H1 (cell line): ENCODE measurements around the gene ICAM3. TPM values are rescaled to one million over a fixed set of nuclear protein-coding genes. Genes with fewer than 3 reads are reported as not detected.

Experiments
- CTCF ChIA-PET: fragments of 300-600 bp; sonication (Branson Sonifier 250); formaldehyde crosslinking; loops from one replicate; lab custom pipeline; 2021; ENCODE audit not compliant: partially characterized antibody; lab: Charles Lee
- POLR2A ChIA-PET: fragments of 300-600 bp; sonication (Branson Sonifier 250); formaldehyde crosslinking; loops from one replicate; lab custom pipeline; 2021; ENCODE audit warnings: inconsistent platforms; ENCODE audit not compliant: partially characterized antibody; lab: Charles Lee
- DNase-seq, 2 experiments: peaks; one replicate each; pipeline versions ENCODE4 v3.0.0 to v3.0.0-alpha.2; 2010 to 2022; ENCODE audit warnings: low spot score in 2 of 2, low read depth in 1 of 2, mixed read lengths in 1 of 2
- FAIRE-seq: peaks from 2 replicates; lab custom pipeline; 2011; peaks lifted over from hg19 to GRCh38; lab: Jason Lieb, UNC
- H2AFZ ChIP-seq: 2 replicates; pipeline ENCODE4 v1.8.1; 2012; ENCODE audit warnings: low read length, inconsistent platforms
- H2AK5ac ChIP-seq: 2 replicates; pipeline ENCODE4 v1.6.1; 2013; ENCODE audit warnings: low read depth, low read length
- H2BK120ac ChIP-seq: replicated peaks from 2 replicates; pipeline ENCODE3; 2013; ENCODE audit warnings: low read depth, low read length, inconsistent platforms
- H2BK12ac ChIP-seq: 2 replicates; pipeline ENCODE4 v1.6.1; 2013; ENCODE audit warnings: low read depth, low read length
- H2BK15ac ChIP-seq: 2 replicates; pipeline ENCODE4 v1.6.1; 2013; ENCODE audit warnings: low read length
- H2BK20ac ChIP-seq: 2 replicates; pipeline ENCODE4 v1.6.1; 2013; ENCODE audit warnings: low read length
- H2BK5ac ChIP-seq: 2 replicates; pipeline ENCODE4 v1.6.1; 2013; ENCODE audit warnings: low read depth, low read length
- H3K14ac ChIP-seq: 2 replicates; pipeline ENCODE4 v1.6.1; 2013; ENCODE audit warnings: inconsistent platforms; ENCODE audit not compliant: insufficient read length
- H3K18ac ChIP-seq: 2 replicates; pipeline ENCODE4 v1.6.1; 2013; ENCODE audit warnings: low read length; ENCODE audit errors: extremely low read depth
- H3K23ac ChIP-seq: 2 replicates; pipeline ENCODE4 v1.6.1; 2013; ENCODE audit warnings: inconsistent platforms; ENCODE audit not compliant: insufficient read length
- H3K23me2 ChIP-seq: 2 replicates; pipeline ENCODE4 v1.6.1; 2013; ENCODE audit warnings: low read depth, low read length
- H3K27ac ChIP-seq: 2 replicates; pipeline ENCODE4 v1.6.1; 2011; ENCODE audit warnings: low read depth, low read length, inconsistent platforms
- H3K27me3 ChIP-seq, 4 experiments: replicated peaks in 1 of 4; 1 replicate in 1 of 4; 2 replicates in 3 of 4; pipeline versions ENCODE4 v1.6.1 to v1.8.1; 2011 to 2013; ENCODE audit warnings: low read length in 3 of 4, mild to moderate bottlenecking in 3 of 4, inconsistent platforms in 2 of 4, mixed read lengths in 2 of 4, moderate library complexity in 1 of 4; ENCODE audit not compliant: control insufficient read depth in 3 of 4, insufficient read depth in 3 of 4; ENCODE audit errors: extremely low read depth in 1 of 4
- H3K36me3 ChIP-seq, 4 experiments: 2 replicates each; pipeline versions ENCODE4 v1.6.1 to v1.8.1; 2011 to 2013; ENCODE audit warnings: mild to moderate bottlenecking in 4 of 4, low read length in 3 of 4, moderate library complexity in 2 of 4, control low read depth in 1 of 4, inconsistent platforms in 1 of 4; ENCODE audit not compliant: insufficient read depth in 4 of 4, control insufficient read depth in 2 of 4
- H3K4ac ChIP-seq: replicated peaks from 2 replicates; pipeline ENCODE3; 2013; ENCODE audit warnings: low read length, low read depth, mixed read lengths, inconsistent platforms; ENCODE audit not compliant: insufficient read length
- H3K4me1 ChIP-seq, 4 experiments: replicated peaks in 1 of 4; 1 replicate in 1 of 4; 2 replicates in 3 of 4; pipeline versions ENCODE4 v1.6.1 to v1.8.1; 2011 to 2013; ENCODE audit warnings: low read length in 3 of 4, inconsistent platforms in 2 of 4, mixed read lengths in 1 of 4; ENCODE audit not compliant: insufficient read depth in 4 of 4, control insufficient read depth in 3 of 4
- H3K4me2 ChIP-seq, 2 experiments: 2 replicates each; pipeline versions ENCODE4 v1.6.1 to v1.8.1; 2011 to 2013; ENCODE audit warnings: low read depth in 2 of 2, low read length in 2 of 2, control low read depth in 1 of 2, inconsistent platforms in 1 of 2, mild to moderate bottlenecking in 1 of 2; ENCODE audit not compliant: insufficient read depth in 1 of 2
- H3K4me3 ChIP-seq, 4 experiments: fragments of 200-600, 300-600 bp in 1 of 4; sonication (generic), shearing (Covaris generic), sonication (Bioruptor Twin) in 1 of 4; 2 replicates each; pipeline versions ENCODE4 v1.5.1 to v1.8.1; 2011 to 2016; ENCODE audit warnings: low read length in 4 of 4, low read depth in 3 of 4, control low read depth in 2 of 4, inconsistent platforms in 2 of 4, mild to moderate bottlenecking in 2 of 4, mixed read lengths in 1 of 4, moderate library complexity in 1 of 4; ENCODE audit not compliant: insufficient read depth in 2 of 4; ENCODE audit errors: extremely low read depth in 1 of 4
- H3K56ac ChIP-seq: replicated peaks from 2 replicates; pipeline ENCODE3; 2013; ENCODE audit warnings: low read depth, mild to moderate bottlenecking, mixed read lengths, low read length, inconsistent platforms; ENCODE audit not compliant: insufficient read length
- H3K79me1 ChIP-seq: 2 replicates; pipeline ENCODE4 v1.6.1; 2013; ENCODE audit warnings: low read depth, low read length, control low read depth
- H3K79me2 ChIP-seq, 2 experiments: 2 replicates each; pipeline versions ENCODE4 v1.6.1 to v1.8.1; 2012 to 2013; ENCODE audit warnings: low read length in 2 of 2, mild to moderate bottlenecking in 2 of 2, inconsistent platforms in 1 of 2; ENCODE audit not compliant: insufficient read depth in 2 of 2, control insufficient read depth in 1 of 2
- H3K9ac ChIP-seq, 4 experiments: replicated peaks in 1 of 4; 1 replicate in 1 of 4; 2 replicates in 3 of 4; pipeline versions ENCODE4 v1.6.1 to v1.8.1; 2011 to 2013; ENCODE audit warnings: low read depth in 3 of 4, low read length in 3 of 4, control low read depth in 2 of 4, mild to moderate bottlenecking in 2 of 4, moderate library complexity in 2 of 4, inconsistent platforms in 1 of 4; ENCODE audit errors: extremely low read depth in 1 of 4
- H3K9me3 ChIP-seq, 2 experiments: 2 replicates each; pipeline versions ENCODE4 v1.6.1 to v1.8.1; 2012 to 2013; ENCODE audit warnings: mild to moderate bottlenecking in 2 of 2, moderate library complexity in 2 of 2, control low read depth in 1 of 2, inconsistent platforms in 1 of 2, low read depth in 1 of 2, low read length in 1 of 2, mixed read lengths in 1 of 2; ENCODE audit not compliant: insufficient read depth in 2 of 2
- H4K20me1 ChIP-seq, 2 experiments: replicated peaks in 1 of 2; 2 replicates each; pipeline versions ENCODE3 to v1.8.1; 2011 to 2013; ENCODE audit warnings: inconsistent platforms in 2 of 2, low read length in 2 of 2, mild to moderate bottlenecking in 1 of 2; ENCODE audit not compliant: insufficient read depth in 2 of 2, control insufficient read depth in 1 of 2
- H4K5ac ChIP-seq: 2 replicates; pipeline ENCODE4 v1.6.1; 2013; ENCODE audit warnings: low read length, low read depth, mixed read lengths, inconsistent platforms; ENCODE audit not compliant: insufficient read length
- H4K8ac ChIP-seq: 2 replicates; pipeline ENCODE4 v1.8.0; 2013; ENCODE audit warnings: mild to moderate bottlenecking, moderate library complexity, low read length, inconsistent platforms; ENCODE audit not compliant: insufficient read depth; ENCODE audit errors: extremely low read depth
- H4K91ac ChIP-seq: replicated peaks from 2 replicates; pipeline ENCODE3; 2013; ENCODE audit warnings: low read length, mixed read lengths, inconsistent platforms; ENCODE audit not compliant: insufficient read length
- BRCA1 ChIP-seq: IDR thresholded peaks from 2 replicates; pipeline ENCODE4 v1.6.1; 2012; ENCODE audit warnings: low read depth, low read length, improper control_type of control experiment
- FOSL1 ChIP-seq: IDR thresholded peaks from 2 replicates; pipeline ENCODE4 v1.6.1; 2011; ENCODE audit warnings: mild to moderate bottlenecking, low read depth, low read length, moderate library complexity; ENCODE audit not compliant: insufficient read depth
- GABPA ChIP-seq: IDR thresholded peaks from 2 replicates; pipeline ENCODE4 v1.6.1; 2011; ENCODE audit warnings: mild to moderate bottlenecking, low read length, moderate library complexity, borderline replicate concordance; ENCODE audit not compliant: insufficient read depth
- HDAC6 ChIP-seq: IDR thresholded peaks from one replicate; pipeline ENCODE4 v1.7.1; 2012; ENCODE audit warnings: low read depth, mild to moderate bottlenecking, inconsistent platforms, low read length, moderate library complexity
- PHF8 ChIP-seq: fragments of 200-600 bp; sonication (generic); conservative IDR thresholded peaks from 2 replicates; pipeline ENCODE4 v1.7.1; 2012; ENCODE audit warnings: low read depth, mild to moderate bottlenecking, inconsistent platforms, low read length, moderate library complexity
- SRF ChIP-seq: IDR thresholded peaks from 2 replicates; pipeline ENCODE4 v1.6.1; 2011; ENCODE audit warnings: mild to moderate bottlenecking, low read depth, low read length, moderate library complexity
- whole genome bisulfite sequencing, 2 experiments: shearing (Covaris generic) in 1 of 2; methylation state at CpG; one replicate each; pipeline versions ENCODE4 v1.1.6 to v1.1.7; 2013 to 2015; ENCODE audit warnings: low lambda C conversion rate in 2 of 2, mixed read lengths in 2 of 2, inconsistent platforms in 1 of 2, low coverage in 1 of 2, missing lambda C conversion rate in 1 of 2; ENCODE audit not compliant: insufficient replicate concordance in 2 of 2, insufficient coverage in 1 of 2, insufficient read length in 1 of 2; ENCODE audit errors: extremely low coverage in 1 of 2, missing lambda C conversion rate in 1 of 2; 5-methylcytosine and 5-hydroxymethylcytosine counted together
- polyA plus RNA-seq, 7 experiments: library from polyadenylated mRNA; depleted of rRNA in 3 of 7; stranded (reverse) in 5 of 7; unstranded in 2 of 7; fragments of >200 nt in 5 of 7; fragments of 200-250 nt in 2 of 7; gene quantifications; 1 replicate in 5 of 7; 2 replicates in 1 of 7; 4 replicates in 1 of 7; pipeline versions ENCODE4 v1.2.1 to v1.2.3, GENCODE V29; 2011 to 2013; ENCODE audit warnings: missing spikeins in 2 of 7, mixed read lengths in 2 of 7
- total RNA-seq: library from RNA; stranded (reverse); fragmentation: NEBNext Ultra II Directional; extraction: Animal tissue kit (Norgen Biotek cat#: 25700); gene quantifications from 2 replicates; pipeline ENCODE4 v1.2.1, GENCODE V29; 2021
- TF ChIP-seq, protein P1 (sequence below): IDR thresholded peaks from 2 replicates; pipeline ENCODE4 v1.6.1; 2011; ENCODE audit warnings: low read length, improper control_type of control experiment

The ICAM3 gene
- total and polyA plus RNA-seq, 2 of the 8 experiments (the other 6 are each of a cell fraction or from before 2014, with no cell fraction given), result 15.4 to 16.5 TPM

DNA sequence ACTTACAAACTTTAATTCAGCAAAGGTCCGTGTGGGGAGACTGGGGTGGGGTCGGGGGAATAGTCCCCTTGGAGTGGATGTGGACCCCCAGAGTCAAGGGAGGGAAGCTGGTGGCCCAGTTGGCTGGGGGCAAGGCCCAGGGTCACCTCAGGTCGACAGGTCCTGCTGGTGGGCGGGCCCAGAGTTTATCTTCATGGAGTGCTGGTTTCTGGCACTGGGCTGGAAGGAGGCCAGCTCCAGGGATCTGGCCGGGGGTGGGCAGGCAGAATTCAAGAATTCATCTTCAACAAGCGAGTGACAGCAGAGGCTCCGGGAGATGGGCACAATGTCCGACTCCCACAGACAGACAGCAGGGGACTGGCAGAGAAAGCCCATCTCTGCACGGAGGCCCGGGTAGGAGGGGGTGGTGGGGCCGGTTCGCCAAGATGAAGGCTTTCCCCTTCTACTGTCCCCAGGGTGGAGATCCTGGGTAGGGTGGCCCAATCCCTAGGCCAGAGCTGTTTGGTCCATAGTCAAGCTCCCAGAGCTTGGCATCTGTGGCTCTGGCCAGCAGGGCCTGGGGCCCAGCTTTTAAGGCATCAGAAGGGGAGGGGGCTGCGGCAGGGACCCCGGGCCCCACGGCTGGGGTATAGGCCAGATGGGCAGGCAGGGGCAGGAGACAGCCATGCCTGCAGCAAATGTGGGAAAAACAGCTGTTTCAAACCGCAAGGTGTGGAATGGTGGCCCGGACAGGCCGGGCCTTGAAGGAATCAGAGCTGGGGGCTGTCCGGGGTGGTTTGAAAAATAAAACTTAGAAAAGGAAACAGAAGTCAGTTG is 23.0 kb downstream of the ICAM3 start:
- H3K9ac ChIP-seq, result 0 out of 7 replicates have a peak overlapping the region, but pooled peaks of 1 of the 4 experiments have one; percentile 71
- no peaks in the 10 kb centered on the region for H3K79me2 ChIP-seq
- H4K8ac ChIP-seq, result no peak overlapping the region; the same call in 1 of the 2 replicates
- no peaks in the 10 kb centered on the region for H3K9me3 ChIP-seq
- H2BK12ac ChIP-seq, result no peak overlapping the region
- POLR2A ChIA-PET, result interaction anchor here (1.1 to 11.4 kb wide), 7 partner anchors 8 to 51 kb away, joined by 3 to 104 read pairs (median 5); partner anchors contain the start of genes ICAM5 and RAVER1
- no peaks in the 10 kb centered on the region for H4K20me1 ChIP-seq
- H3K79me1 ChIP-seq, result no peaks in the 10 kb centered on the region; the same call in 1 of the 2 replicates
- no peak overlapping the region; the same call in 1 of the 2 replicates for H3K18ac ChIP-seq
- H4K5ac ChIP-seq, result no peak overlapping the region
- no peaks in the 10 kb centered on the region; a peak in 1 of 7 replicates for H3K4me1 ChIP-seq
- no peaks in the 10 kb centered on the region for H3K27me3 ChIP-seq
- no peak overlapping the region for H2BK15ac ChIP-seq
- WGBS, 2 experiments, result 84% methylated on average over 10 of the region's 19 CpGs; no CpG with 5 or more reads in 1 of the 2 experiments
- peaks cover 9 to 32% (median 23%) of the 10 kb centered on the region in 4 experiments for H3K36me3 ChIP-seq
- H3K4me2 ChIP-seq, result peak overlapping the region in 1 of 2 experiments; percentile 79; a peak in 3 of 4 replicates
- H3K23ac ChIP-seq, result no peak overlapping the region
- H3K23me2 ChIP-seq, result peaks cover 3% of the 10 kb centered on the region; the same call in 1 of the 2 replicates
- TF ChIP-seq PHF8 (no peak), SRF (no peak), FOSL1 (no peak), BRCA1 (no peak), HDAC6 (no peak), GABPA (no peak)
- TF ChIP-seq, protein P1, sequence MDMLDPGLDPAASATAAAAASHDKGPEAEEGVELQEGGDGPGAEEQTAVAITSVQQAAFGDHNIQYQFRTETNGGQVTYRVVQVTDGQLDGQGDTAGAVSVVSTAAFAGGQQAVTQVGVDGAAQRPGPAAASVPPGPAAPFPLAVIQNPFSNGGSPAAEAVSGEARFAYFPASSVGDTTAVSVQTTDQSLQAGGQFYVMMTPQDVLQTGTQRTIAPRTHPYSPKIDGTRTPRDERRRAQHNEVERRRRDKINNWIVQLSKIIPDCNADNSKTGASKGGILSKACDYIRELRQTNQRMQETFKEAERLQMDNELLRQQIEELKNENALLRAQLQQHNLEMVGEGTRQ, result no peak
- TF ChIP-seq, all 59 proteins: peak for 0
- no peak overlapping the region for H2BK5ac ChIP-seq
- H2AFZ ChIP-seq, result no peak overlapping the region
- FAIRE-seq (no peak), DNase-seq (no peak)
- CTCF ChIA-PET, result interaction anchor here (0.5 to 2.5 kb wide), 5 partner anchors 54 to 74 kb away, joined by 3 to 11 read pairs (median 3); no protein-coding TSS in a partner anchor
- peak overlapping the region in 1 of 4 experiments; percentile 91; a peak in 2 of 8 replicates for H3K4me3 ChIP-seq
- H3K14ac ChIP-seq, result no peak overlapping the region
- no peak overlapping the region for H3K4ac ChIP-seq
- no peak overlapping the region for H2BK20ac ChIP-seq
- no peak overlapping the region for H2AK5ac ChIP-seq
- H3K27ac ChIP-seq, result peak overlapping the region; percentile 11; the same call in 1 of the 2 replicates
- H3K56ac ChIP-seq, result no peak overlapping the region
- no peak overlapping the region for H2BK120ac ChIP-seq
- no peak overlapping the region for H4K91ac ChIP-seq
